MM.1S (cell line): ENCODE measurements around the gene CENPM.
A peak's percentile ranks its signal among the peaks of the same experiment; 100 is the strongest.

Experiments used
- DNase-seq: peaks from one replicate; pipeline ENCODE4 v3.0.0-alpha.2; 2015
- H2AFZ ChIP-seq: fragments of 300-600 bp; sonication (generic); 2 replicates; pipeline ENCODE4 v1.6.0; 2016; ENCODE audit warnings: antibody characterized with exemption, low read length
- H3F3A ChIP-seq: fragments of 300-600 bp; sonication (generic); 2 replicates; pipeline ENCODE4 v1.6.1; 2016; ENCODE audit warnings: mild to moderate bottlenecking, antibody characterized with exemption, low read length, moderate library complexity, mixed read lengths; ENCODE audit not compliant: insufficient read depth
- H3K27ac ChIP-seq: fragments of 300-600 bp; sonication (generic); 2 replicates; pipeline ENCODE4 v1.5.1; 2016; ENCODE audit warnings: mild to moderate bottlenecking, low read length
- H3K27me3 ChIP-seq: fragments of 300-600 bp; sonication (generic); replicated peaks from 2 replicates; pipeline ENCODE4 v1.6.0; 2016; ENCODE audit warnings: low read length; ENCODE audit not compliant: insufficient read depth
- H3K36me3 ChIP-seq: fragments of 300-600 bp; sonication (generic); replicated peaks from 2 replicates; pipeline ENCODE4 v1.6.1; 2016; ENCODE audit warnings: mild to moderate bottlenecking, low read length, mixed read lengths; ENCODE audit not compliant: insufficient read depth
- H3K4me1 ChIP-seq: fragments of 300-600 bp; sonication (generic); 2 replicates; pipeline ENCODE4 v1.6.1; 2016; ENCODE audit warnings: low read length, mixed read lengths
- H3K4me2 ChIP-seq: fragments of 300-600 bp; sonication (generic); 2 replicates; pipeline ENCODE4 v1.6.0; 2016; ENCODE audit warnings: low read depth, low read length
- H3K4me3 ChIP-seq: fragments of 300-600 bp; sonication (generic); 2 replicates; pipeline ENCODE4 v1.5.1; 2016; ENCODE audit warnings: low read length, mixed read lengths
- H3K79me2 ChIP-seq: fragments of 300-600 bp; sonication (generic); 2 replicates; pipeline ENCODE4 v1.6.1; 2016; ENCODE audit warnings: mixed run types, low read length, mixed read lengths
- H3K9ac ChIP-seq: fragments of 300-600 bp; sonication (generic); 2 replicates; pipeline ENCODE4 v1.6.1; 2016; ENCODE audit warnings: low read length, mixed read lengths
- H3K9me2 ChIP-seq: fragments of 300-600 bp; sonication (generic); replicated peaks from 2 replicates; pipeline ENCODE4 v1.6.1; 2016; ENCODE audit warnings: mild to moderate bottlenecking, low read length, mixed read lengths; ENCODE audit not compliant: insufficient read depth
- H3K9me3 ChIP-seq: fragments of 300-600 bp; sonication (generic); replicated peaks from 2 replicates; pipeline ENCODE4 v1.6.1; 2016; ENCODE audit warnings: mild to moderate bottlenecking, low read length, mixed read lengths; ENCODE audit not compliant: insufficient read depth
- H4K20me1 ChIP-seq: fragments of 300-600 bp; sonication (generic); 2 replicates; pipeline ENCODE4 v1.6.1; 2016; ENCODE audit warnings: mild to moderate bottlenecking, low read length, moderate library complexity, mixed read lengths; ENCODE audit not compliant: insufficient read depth
- CTCF ChIP-seq: fragments of 300-600 bp; sonication (generic); IDR thresholded peaks from 2 replicates; pipeline ENCODE4 v1.5.1; 2016; ENCODE audit warnings: antibody characterized with exemption, low read length, mixed read lengths
- EZH2 ChIP-seq: fragments of 300-600 bp; sonication (generic); optimal IDR thresholded peaks from 2 replicates; pipeline ENCODE3; 2017; ENCODE audit warnings: low read depth, mild to moderate bottlenecking, antibody characterized with exemption, low read length, mixed read lengths
- EZH2phosphoT487 ChIP-seq: fragments of 300-600 bp; sonication (generic); IDR thresholded peaks from 2 replicates; pipeline ENCODE4 v1.6.1; 2018; ENCODE audit warnings: antibody characterized with exemption, low read length

Gene CENPM

GRCh38 chr22:41913040-41913719 is 33.8 kb downstream of the CENPM start:
- no peak overlapping the region for H3K4me3 ChIP-seq
- no peak overlapping the region for H3K9ac ChIP-seq
- H3K27ac ChIP-seq: no peak overlapping the region
- H3K79me2 ChIP-seq: no peaks in the 10 kb centered on the region
- peaks cover 56% of the 10 kb centered on the region for H3K27me3 ChIP-seq
- H3K9me3 ChIP-seq: no peaks in the 10 kb centered on the region
- no peak overlapping the region for H2AFZ ChIP-seq
- H3K9me2 ChIP-seq: no peaks in the 10 kb centered on the region
- TF ChIP-seq CTCF: no peak
- TF ChIP-seq EZH2phosphoT487: no peak
- no peak for TF ChIP-seq EZH2
- no peak overlapping the region for H3K4me2 ChIP-seq
- no peak for DNase-seq
- H4K20me1 ChIP-seq: no peaks in the 10 kb centered on the region
- H3F3A ChIP-seq: 0 out of 2 replicates have a peak, but pooled peaks cover 3% of the 10 kb centered on the region
- peaks cover 10% of the 10 kb centered on the region for H3K4me1 ChIP-seq
- H3K36me3 ChIP-seq: no peaks in the 10 kb centered on the region

GRCh38 chr22:41912338-41913039 is 34.5 kb downstream of the CENPM start:
- peaks cover 56% of the 10 kb centered on the region for H3K27me3 ChIP-seq
- H3K9me2 ChIP-seq: no peaks in the 10 kb centered on the region
- H3K9me3 ChIP-seq: no peaks in the 10 kb centered on the region
- H3K27ac ChIP-seq: no peak overlapping the region
- no peak overlapping the region for H2AFZ ChIP-seq
- H3K9ac ChIP-seq: no peak overlapping the region
- H3K36me3 ChIP-seq: no peaks in the 10 kb centered on the region
- no peak for DNase-seq
- H3F3A ChIP-seq: peaks cover 10% of the 10 kb centered on the region
- H3K4me1 ChIP-seq: peaks cover 17% of the 10 kb centered on the region
- no peaks in the 10 kb centered on the region for H3K79me2 ChIP-seq
- no peaks in the 10 kb centered on the region for H4K20me1 ChIP-seq
- no peak overlapping the region for H3K4me3 ChIP-seq
- H3K4me2 ChIP-seq: no peak overlapping the region
- no peak for TF ChIP-seq EZH2
- TF ChIP-seq CTCF: no peak
- TF ChIP-seq EZH2phosphoT487: no peak

GRCh38 chr22:41911001-41911611 is 35.8 kb downstream of the CENPM start:
- no peak overlapping the region for H3K9ac ChIP-seq
- H3K79me2 ChIP-seq: no peaks in the 10 kb centered on the region
- no peaks in the 10 kb centered on the region for H3K9me3 ChIP-seq
- TF ChIP-seq EZH2phosphoT487: no peak
- peak; percentile 28 for TF ChIP-seq EZH2
- TF ChIP-seq CTCF: no peak
- peaks cover 21% of the 10 kb centered on the region for H3K4me1 ChIP-seq
- peaks cover 46% of the 10 kb centered on the region for H3K27me3 ChIP-seq
- no peak for DNase-seq
- H3K36me3 ChIP-seq: no peaks in the 10 kb centered on the region
- no peak overlapping the region for H2AFZ ChIP-seq
- H3K9me2 ChIP-seq: no peaks in the 10 kb centered on the region
- no peaks in the 10 kb centered on the region for H4K20me1 ChIP-seq
- no peak overlapping the region for H3K27ac ChIP-seq
- H3K4me3 ChIP-seq: no peak overlapping the region
- H3F3A ChIP-seq: peaks cover 15% of the 10 kb centered on the region
- H3K4me2 ChIP-seq: peak overlapping the region; percentile 45; the same call in 1 of the 2 replicates
